Measurements from ENCODE around the gene FAM219B.

- no peak for TF ChIP-seq CTCF (IDR thresholded peaks at IDR 0.05 in 4 of 5, conservative IDR thresholded peaks at IDR 0.05 in 1 of 5)
- TF ChIP-seq POLR2A (IDR thresholded peaks at IDR 0.05): no peak
Measured at GRCh38 chr15:74854453-74855022, 52.1 kb downstream of the FAM219B start.

Measured in gastrocnemius medialis (tissue), 4 donors.